22Rv1 (cell line): Measurements from ENCODE around the gene SWSAP1.

Experiments used
- CTCF ChIP-seq: fragments of 450-650 bp; IDR thresholded peaks from 2 replicates; pipeline ENCODE4 v1.5.1; 2017; ENCODE audit warnings: mild to moderate bottlenecking
- ZFX ChIP-seq: fragments of 450-650 bp; IDR thresholded peaks from 2 replicates; pipeline ENCODE4 v1.6.1; 2017; ENCODE audit warnings: antibody characterized with exemption, borderline replicate concordance

- TF ChIP-seq CTCF (no peak), ZFX (no peak)
Observed at GRCh38 chr19:11418549-11419506, 44.4 kb downstream of the SWSAP1 start, which contains the start of gene RGL3.
